ENCODE data around the gene HS6ST2.

Gene HS6ST2

DNA sequence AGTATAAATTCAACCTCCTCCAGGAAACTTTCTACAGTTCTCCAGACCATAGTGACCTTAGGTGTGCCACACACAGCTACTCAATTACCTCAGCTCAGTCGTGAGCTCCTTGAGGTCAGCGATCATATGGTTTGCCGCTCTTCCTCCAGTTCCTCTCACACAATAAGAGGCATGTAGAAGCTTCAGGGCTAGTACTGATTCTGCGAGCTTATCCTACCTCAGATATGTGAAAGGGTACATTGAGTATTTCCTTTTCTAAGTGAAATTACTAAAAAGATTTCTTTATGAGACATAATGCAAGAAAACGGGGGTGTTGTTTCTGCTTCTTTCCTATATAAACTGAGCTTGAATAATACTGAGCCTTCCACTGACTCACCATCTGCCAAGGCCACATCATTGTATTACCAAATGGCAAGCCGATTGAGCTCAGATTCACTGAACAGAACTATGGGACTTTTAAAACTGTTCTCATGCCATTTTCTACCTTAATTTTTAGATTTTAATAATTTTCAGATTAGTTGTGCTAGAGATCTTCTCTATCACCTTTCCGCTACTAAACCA is 183.1 kb downstream of the HS6ST2 start:
- Histone ChIP-seq H3K27ac (ENCODE audit: low read depth, low read length, poor library complexity, severe bottlenecking) (no peak overlapping the region), H3K79me2 (ENCODE audit: insufficient read depth, low read length) (no peaks in the 10 kb centered on the region), H2AFZ (ENCODE audit: low read length) (no peak overlapping the region), H3K4me2 (ENCODE audit: low read length) (no peak overlapping the region), H4K20me1 (ENCODE audit: insufficient read depth, low read length) (no peaks in the 10 kb centered on the region), H3K9me3 (ENCODE audit: low read length) (no peaks in the 10 kb centered on the region), H3K36me3 (ENCODE audit: insufficient read depth, low read length) (no peaks in the 10 kb centered on the region), H3K9ac (ENCODE audit: low read length) (no peak overlapping the region), H3K27me3 (ENCODE audit: insufficient read depth, low read length) (no peaks in the 10 kb centered on the region), H3K4me1 (ENCODE audit: insufficient read depth, low read length, severe bottlenecking) (no peaks in the 10 kb centered on the region), H3K9me2 (ENCODE audit: low read depth, low read length) (no peaks in the 10 kb centered on the region), H3K4me3 (ENCODE audit: low read depth, low read length, poor library complexity, severe bottlenecking) (no peak overlapping the region), H3F3A (ENCODE audit: insufficient read depth, low read length) (no peaks in the 10 kb centered on the region)
- TF ChIP-seq, protein P1, sequence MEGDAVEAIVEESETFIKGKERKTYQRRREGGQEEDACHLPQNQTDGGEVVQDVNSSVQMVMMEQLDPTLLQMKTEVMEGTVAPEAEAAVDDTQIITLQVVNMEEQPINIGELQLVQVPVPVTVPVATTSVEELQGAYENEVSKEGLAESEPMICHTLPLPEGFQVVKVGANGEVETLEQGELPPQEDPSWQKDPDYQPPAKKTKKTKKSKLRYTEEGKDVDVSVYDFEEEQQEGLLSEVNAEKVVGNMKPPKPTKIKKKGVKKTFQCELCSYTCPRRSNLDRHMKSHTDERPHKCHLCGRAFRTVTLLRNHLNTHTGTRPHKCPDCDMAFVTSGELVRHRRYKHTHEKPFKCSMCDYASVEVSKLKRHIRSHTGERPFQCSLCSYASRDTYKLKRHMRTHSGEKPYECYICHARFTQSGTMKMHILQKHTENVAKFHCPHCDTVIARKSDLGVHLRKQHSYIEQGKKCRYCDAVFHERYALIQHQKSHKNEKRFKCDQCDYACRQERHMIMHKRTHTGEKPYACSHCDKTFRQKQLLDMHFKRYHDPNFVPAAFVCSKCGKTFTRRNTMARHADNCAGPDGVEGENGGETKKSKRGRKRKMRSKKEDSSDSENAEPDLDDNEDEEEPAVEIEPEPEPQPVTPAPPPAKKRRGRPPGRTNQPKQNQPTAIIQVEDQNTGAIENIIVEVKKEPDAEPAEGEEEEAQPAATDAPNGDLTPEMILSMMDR (IDR thresholded peaks at IDR 0.05; ENCODE audit: low read length) = no peak
- TF ChIP-seq EZH2 (IDR thresholded peaks at IDR 0.05; ENCODE audit: borderline replicate concordance, low read length) = no peak

DNA sequence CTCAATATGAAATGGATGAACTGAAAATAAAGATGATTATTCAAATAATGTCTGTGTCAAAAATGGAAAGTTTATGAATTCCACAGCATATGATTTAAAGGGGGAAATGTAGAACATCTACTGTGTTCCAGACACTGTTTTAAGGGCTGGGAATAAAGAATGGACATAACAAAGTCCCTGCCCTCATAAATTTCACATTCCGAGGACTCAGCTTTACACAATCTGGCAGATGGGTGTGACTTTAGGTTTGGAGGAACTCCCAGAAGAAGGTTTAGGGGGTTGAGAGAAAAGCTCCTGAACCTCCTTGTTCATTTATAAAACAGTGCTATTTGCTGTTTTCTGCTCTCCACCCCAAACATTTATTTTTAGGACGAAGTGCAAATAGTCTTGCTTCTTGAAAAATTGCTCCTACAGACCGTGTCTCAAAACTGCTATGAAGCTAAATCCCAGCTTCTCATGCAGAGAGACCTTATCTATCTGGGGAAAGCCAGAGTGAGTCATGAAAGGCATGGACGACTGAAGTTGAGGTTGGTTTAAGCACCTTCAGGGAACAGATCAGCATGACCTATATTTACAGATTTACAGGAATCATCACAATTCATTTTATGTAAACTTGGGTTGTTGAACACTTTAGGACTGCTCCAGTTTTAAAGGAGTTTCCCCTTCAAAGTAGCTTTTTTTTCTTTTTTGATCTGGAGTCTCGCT is 184.3 kb downstream of the HS6ST2 start:
- Histone ChIP-seq H3K27me3 (ENCODE audit: insufficient read depth, low read length) (no peaks in the 10 kb centered on the region), H3K79me2 (ENCODE audit: insufficient read depth, low read length) (no peaks in the 10 kb centered on the region), H3K9me2 (ENCODE audit: low read depth, low read length) (no peaks in the 10 kb centered on the region), H3K4me1 (ENCODE audit: insufficient read depth, low read length, severe bottlenecking) (no peaks in the 10 kb centered on the region), H3K9me3 (ENCODE audit: low read length) (no peaks in the 10 kb centered on the region), H3F3A (ENCODE audit: insufficient read depth, low read length) (no peaks in the 10 kb centered on the region), H3K27ac (ENCODE audit: low read depth, low read length, poor library complexity, severe bottlenecking) (no peak overlapping the region), H3K4me2 (ENCODE audit: low read length) (no peak overlapping the region), H2AFZ (ENCODE audit: low read length) (no peak overlapping the region), H3K4me3 (ENCODE audit: low read depth, low read length, poor library complexity, severe bottlenecking) (no peak overlapping the region), H3K9ac (ENCODE audit: low read length) (no peak overlapping the region), H4K20me1 (ENCODE audit: insufficient read depth, low read length) (no peaks in the 10 kb centered on the region), H3K36me3 (ENCODE audit: insufficient read depth, low read length) (no peaks in the 10 kb centered on the region)
- TF ChIP-seq EZH2 (IDR thresholded peaks at IDR 0.05; ENCODE audit: borderline replicate concordance, low read length) = no peak
- TF ChIP-seq, protein P1 (IDR thresholded peaks at IDR 0.05; ENCODE audit: low read length) = no peak

DNA sequence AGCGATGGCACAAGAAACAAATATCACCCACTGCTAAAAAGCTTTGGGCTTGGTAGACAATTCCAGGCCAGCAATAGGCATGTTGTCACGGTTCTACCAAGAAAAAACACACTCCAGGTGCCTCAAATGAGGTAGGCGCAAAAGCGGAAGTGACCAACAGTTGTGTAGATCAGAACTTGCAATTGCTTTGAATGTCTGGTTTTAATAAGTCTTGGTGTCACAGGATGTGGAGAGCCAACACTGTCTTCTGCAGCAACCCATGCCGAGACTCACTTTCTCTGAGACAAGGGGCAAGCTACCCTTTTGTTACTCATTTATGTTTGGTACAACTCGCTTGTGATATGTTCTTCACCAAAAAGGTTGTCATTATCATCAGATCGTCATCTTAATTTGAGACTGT is 188.8 kb downstream of the HS6ST2 start:
- H3K9me3 ChIP-seq (ENCODE audit: low read length) = no peaks in the 10 kb centered on the region
- H3K27me3 ChIP-seq (ENCODE audit: insufficient read depth, low read length) = no peaks in the 10 kb centered on the region
- H3K79me2 ChIP-seq (ENCODE audit: insufficient read depth, low read length) = no peaks in the 10 kb centered on the region
- no peak overlapping the region for H3K4me2 ChIP-seq (ENCODE audit: low read length)
- H3K27ac ChIP-seq (ENCODE audit: low read depth, low read length, poor library complexity, severe bottlenecking) = no peak overlapping the region
- TF ChIP-seq, protein P1 (IDR thresholded peaks at IDR 0.05; ENCODE audit: low read length) = no peak
- no peak for TF ChIP-seq EZH2 (IDR thresholded peaks at IDR 0.05; ENCODE audit: borderline replicate concordance, low read length)
- no peak overlapping the region for H3K4me3 ChIP-seq (ENCODE audit: low read depth, low read length, poor library complexity, severe bottlenecking)
- no peaks in the 10 kb centered on the region for H3K4me1 ChIP-seq (ENCODE audit: insufficient read depth, low read length, severe bottlenecking)
- H3K9me2 ChIP-seq (ENCODE audit: low read depth, low read length) = no peaks in the 10 kb centered on the region
- H3F3A ChIP-seq (ENCODE audit: insufficient read depth, low read length) = no peaks in the 10 kb centered on the region
- H2AFZ ChIP-seq (ENCODE audit: low read length) = no peak overlapping the region
- H3K36me3 ChIP-seq (ENCODE audit: insufficient read depth, low read length) = no peaks in the 10 kb centered on the region
- no peaks in the 10 kb centered on the region for H4K20me1 ChIP-seq (ENCODE audit: insufficient read depth, low read length)
- H3K9ac ChIP-seq (ENCODE audit: low read length) = no peak overlapping the region
